Measurements from ENCODE around the gene TMPRSS3.

The TMPRSS3 gene

DNA sequence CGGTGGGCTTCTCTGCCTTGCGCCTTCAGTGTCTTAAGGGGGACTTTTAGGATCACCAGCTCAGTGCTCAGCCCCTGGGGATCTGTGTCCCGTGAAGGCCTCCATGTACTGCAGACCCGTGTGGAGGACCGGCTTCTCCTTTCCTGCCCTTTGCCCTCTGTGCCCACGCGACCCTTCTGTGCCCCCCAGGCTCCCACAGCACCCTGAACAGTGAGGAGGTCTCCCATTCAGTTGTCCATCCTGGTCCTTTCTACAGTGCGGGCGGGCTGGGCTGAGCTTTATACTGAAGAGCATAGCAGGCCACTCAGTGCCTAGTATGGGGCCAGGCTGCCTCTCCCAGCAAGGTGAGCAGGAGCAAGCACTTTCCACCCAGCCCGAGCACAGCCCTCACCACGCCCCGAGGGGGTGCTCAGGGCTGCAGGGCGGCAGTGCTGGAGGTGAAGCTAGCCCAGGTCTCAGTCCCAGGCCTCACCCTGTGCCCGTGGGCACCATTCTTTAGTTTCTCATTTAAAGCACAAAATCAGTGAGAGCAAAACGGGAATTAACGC, 21.9 kb downstream of the TMPRSS3 start:
- no peak overlapping the region for H2AFZ ChIP-seq (ENCODE audit: low read depth, low read length, severe bottlenecking)
- H3K9me3 ChIP-seq (ENCODE audit: insufficient read depth, low read length) = no peaks in the 10 kb centered on the region
- H3K36me3 ChIP-seq (ENCODE audit: low read length) = no peaks in the 10 kb centered on the region
- no peaks in the 10 kb centered on the region for H3K9me2 ChIP-seq (replicated peaks; ENCODE audit: insufficient read depth, low read length)
- H4K20me1 ChIP-seq (ENCODE audit: low read depth, low read length) = no peaks in the 10 kb centered on the region
- no peak overlapping the region for H3K9ac ChIP-seq (ENCODE audit: low read length)
- no peaks in the 10 kb centered on the region for H3K27me3 ChIP-seq (ENCODE audit: low read length)
- H3K4me2 ChIP-seq (ENCODE audit: low read depth, low read length, poor library complexity, severe bottlenecking) = no peak overlapping the region
- no peaks in the 10 kb centered on the region for H3F3A ChIP-seq (ENCODE audit: insufficient read depth)
- H3K79me2 ChIP-seq (ENCODE audit: insufficient read depth, low read length) = no peaks in the 10 kb centered on the region
- H3K27ac ChIP-seq (ENCODE audit: low read depth, low read length) = no peak overlapping the region
- TF ChIP-seq, protein P1, sequence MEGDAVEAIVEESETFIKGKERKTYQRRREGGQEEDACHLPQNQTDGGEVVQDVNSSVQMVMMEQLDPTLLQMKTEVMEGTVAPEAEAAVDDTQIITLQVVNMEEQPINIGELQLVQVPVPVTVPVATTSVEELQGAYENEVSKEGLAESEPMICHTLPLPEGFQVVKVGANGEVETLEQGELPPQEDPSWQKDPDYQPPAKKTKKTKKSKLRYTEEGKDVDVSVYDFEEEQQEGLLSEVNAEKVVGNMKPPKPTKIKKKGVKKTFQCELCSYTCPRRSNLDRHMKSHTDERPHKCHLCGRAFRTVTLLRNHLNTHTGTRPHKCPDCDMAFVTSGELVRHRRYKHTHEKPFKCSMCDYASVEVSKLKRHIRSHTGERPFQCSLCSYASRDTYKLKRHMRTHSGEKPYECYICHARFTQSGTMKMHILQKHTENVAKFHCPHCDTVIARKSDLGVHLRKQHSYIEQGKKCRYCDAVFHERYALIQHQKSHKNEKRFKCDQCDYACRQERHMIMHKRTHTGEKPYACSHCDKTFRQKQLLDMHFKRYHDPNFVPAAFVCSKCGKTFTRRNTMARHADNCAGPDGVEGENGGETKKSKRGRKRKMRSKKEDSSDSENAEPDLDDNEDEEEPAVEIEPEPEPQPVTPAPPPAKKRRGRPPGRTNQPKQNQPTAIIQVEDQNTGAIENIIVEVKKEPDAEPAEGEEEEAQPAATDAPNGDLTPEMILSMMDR (IDR thresholded peaks at IDR 0.05; ENCODE audit: insufficient read depth, low read length, poor library complexity, severe bottlenecking) = no peak
- TF ChIP-seq EZH2phosphoT487 (conservative IDR thresholded peaks at IDR 0.05; ENCODE audit: low read length) = no peak
- H3K4me3 ChIP-seq (ENCODE audit: insufficient read depth, low read length, poor library complexity, severe bottlenecking) = no peak overlapping the region

DNA sequence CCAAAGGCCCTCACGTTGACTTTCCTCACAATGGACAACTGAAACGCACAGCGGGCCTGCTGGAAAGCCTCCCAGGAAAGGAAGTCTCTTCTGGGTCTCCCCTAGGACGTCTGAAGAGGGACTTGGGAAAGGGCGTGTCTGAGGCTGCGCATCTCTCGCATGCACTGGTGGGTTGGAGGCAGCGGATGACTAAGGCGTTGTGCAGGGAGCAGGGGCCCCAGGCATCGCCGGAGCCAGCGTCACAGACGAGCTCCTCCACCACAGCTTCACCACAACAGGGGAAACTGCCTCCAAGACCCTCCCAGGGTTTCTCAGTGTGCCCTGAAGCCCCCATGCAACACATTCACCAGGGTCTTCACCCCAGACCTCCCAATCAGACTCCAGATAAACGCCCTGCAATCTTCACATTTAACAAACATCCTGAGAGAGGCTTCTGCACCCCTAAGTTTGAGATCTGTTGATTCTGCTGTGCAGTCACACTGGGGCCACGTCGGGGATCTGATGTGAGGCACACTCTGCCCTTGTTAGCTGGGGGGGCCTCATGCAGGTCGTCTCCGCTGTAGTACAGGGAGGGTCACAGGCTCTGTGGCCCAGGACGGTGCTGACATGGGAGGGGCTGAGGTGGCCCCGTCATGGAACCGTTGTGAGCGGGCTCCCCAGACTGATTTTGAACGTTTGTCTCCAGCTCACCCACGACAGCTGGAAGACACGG, 22.5 kb downstream of the TMPRSS3 start:
- Histone ChIP-seq H3K27ac (ENCODE audit: low read depth, low read length) (no peak overlapping the region), H3K36me3 (ENCODE audit: low read length) (no peaks in the 10 kb centered on the region), H3K9ac (ENCODE audit: low read length) (no peak overlapping the region), H3K9me2 (replicated peaks; ENCODE audit: insufficient read depth, low read length) (no peaks in the 10 kb centered on the region), H3K79me2 (ENCODE audit: insufficient read depth, low read length) (no peaks in the 10 kb centered on the region), H3K4me3 (ENCODE audit: insufficient read depth, low read length, poor library complexity, severe bottlenecking) (no peak overlapping the region), H3K9me3 (ENCODE audit: insufficient read depth, low read length) (no peaks in the 10 kb centered on the region), H3K4me2 (ENCODE audit: low read depth, low read length, poor library complexity, severe bottlenecking) (no peak overlapping the region), H2AFZ (ENCODE audit: low read depth, low read length, severe bottlenecking) (no peak overlapping the region), H3F3A (ENCODE audit: insufficient read depth) (no peaks in the 10 kb centered on the region), H3K27me3 (ENCODE audit: low read length) (no peaks in the 10 kb centered on the region), H4K20me1 (ENCODE audit: low read depth, low read length) (no peaks in the 10 kb centered on the region)
- TF ChIP-seq, protein P1 (IDR thresholded peaks at IDR 0.05; ENCODE audit: insufficient read depth, low read length, poor library complexity, severe bottlenecking) = no peak
- TF ChIP-seq EZH2phosphoT487 (conservative IDR thresholded peaks at IDR 0.05; ENCODE audit: low read length) = no peak

DNA sequence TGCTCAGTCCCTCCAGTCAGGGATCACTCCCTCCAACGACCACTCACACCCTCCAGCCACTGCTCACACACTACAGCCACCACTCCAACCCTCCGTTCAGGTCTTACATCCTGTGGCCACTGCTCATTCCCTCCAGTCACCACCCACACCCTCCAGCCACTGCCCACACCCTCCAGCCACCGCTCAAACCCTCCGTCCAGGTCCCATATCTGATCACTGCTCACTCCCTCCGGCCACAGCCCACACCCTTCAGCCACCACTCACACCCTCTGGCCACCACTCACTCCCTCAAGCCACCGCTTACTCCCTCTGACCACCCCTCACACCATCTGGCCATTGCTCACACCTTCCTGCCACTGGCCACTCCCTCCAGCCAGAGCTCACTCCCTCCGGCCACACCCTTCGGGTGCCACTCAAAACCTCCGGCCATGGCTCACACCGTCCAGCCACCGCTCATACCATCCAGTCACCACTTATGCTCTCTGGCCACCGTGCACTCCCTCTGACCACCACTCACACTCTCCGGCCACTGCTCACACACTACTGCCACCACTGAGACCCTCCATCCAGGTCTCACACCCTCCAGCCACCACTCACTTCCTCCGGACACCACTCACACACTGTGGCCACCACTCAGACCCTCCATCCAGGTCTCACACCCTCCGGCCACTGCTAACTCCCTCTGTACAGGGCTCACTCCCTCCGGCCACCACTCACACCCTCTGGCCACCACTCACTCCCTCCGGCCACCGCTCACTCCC, 24.8 kb downstream of the TMPRSS3 start:
- H3K36me3 ChIP-seq (ENCODE audit: low read length) = no peaks in the 10 kb centered on the region
- H3F3A ChIP-seq (ENCODE audit: insufficient read depth) = no peaks in the 10 kb centered on the region
- TF ChIP-seq, protein P1 (IDR thresholded peaks at IDR 0.05; ENCODE audit: insufficient read depth, low read length, poor library complexity, severe bottlenecking) = no peak
- no peak for TF ChIP-seq EZH2phosphoT487 (conservative IDR thresholded peaks at IDR 0.05; ENCODE audit: low read length)
- H4K20me1 ChIP-seq (ENCODE audit: low read depth, low read length) = no peaks in the 10 kb centered on the region
- no peaks in the 10 kb centered on the region for H3K9me2 ChIP-seq (replicated peaks; ENCODE audit: insufficient read depth, low read length)
- H3K9me3 ChIP-seq (ENCODE audit: insufficient read depth, low read length) = no peaks in the 10 kb centered on the region
- no peak overlapping the region for H2AFZ ChIP-seq (ENCODE audit: low read depth, low read length, severe bottlenecking)
- no peak overlapping the region for H3K4me3 ChIP-seq (ENCODE audit: insufficient read depth, low read length, poor library complexity, severe bottlenecking)
- no peaks in the 10 kb centered on the region for H3K79me2 ChIP-seq (ENCODE audit: insufficient read depth, low read length)
- H3K9ac ChIP-seq (ENCODE audit: low read length) = no peak overlapping the region
- H3K27ac ChIP-seq (ENCODE audit: low read depth, low read length) = no peak overlapping the region
- H3K4me2 ChIP-seq (ENCODE audit: low read depth, low read length, poor library complexity, severe bottlenecking) = no peak overlapping the region
- no peaks in the 10 kb centered on the region for H3K27me3 ChIP-seq (ENCODE audit: low read length)

All from SU-DHL-6 (cell line).